ENCODE data around the gene IQSEC1. TPM values are rescaled to one million over a fixed set of nuclear protein-coding genes. Genes with fewer than 3 reads are reported as not detected.
A peak's percentile ranks its signal among the peaks of the same experiment; 100 is the strongest.

IQSEC1 gene
- total RNA-seq, 4 donors from 2014 or later, result 31.9 to 35.8 (median 34.8) TPM

GRCh38 chr3:13045904-13046568 lies 27.2 kb downstream of the IQSEC1 start:
- DNase-seq (ENCODE audit: low spot score in 2 of 2), result peak in 1 of 2 donors; percentile 39
- WGBS, 2 donors, result 73 to 80% methylated on average over 22 of the region's 22 CpGs
- TF ChIP-seq POLR2A (IDR thresholded peaks at IDR 0.05) (no peak), CTCF (IDR thresholded peaks at IDR 0.05) (no peak)
- intact Hi-C loops (cut with DNase I; ENCODE audit: low total_unique reads), result no loop called here
- no peak overlapping the region for H3K4me3 ChIP-seq (ENCODE audit: low read depth, poor library complexity, severe bottlenecking)

- DNase-seq (ENCODE audit: low spot score in 2 of 2), result no peak
- TF ChIP-seq POLR2A (IDR thresholded peaks at IDR 0.05) (no peak), CTCF (IDR thresholded peaks at IDR 0.05) (no peak)
- intact Hi-C loops (cut with DNase I; ENCODE audit: low total_unique reads), result no loop called here
- WGBS, 2 donors, result 75 to 78% methylated on average over 11 to 16 of the region's 16 CpGs
- H3K4me3 ChIP-seq (ENCODE audit: low read depth, poor library complexity, severe bottlenecking), result no peak overlapping the region
Measured at GRCh38 chr3:13045241-13045903, 27.9 kb downstream of the IQSEC1 start.

GRCh38 chr3:13044496-13045240 lies 28.6 kb downstream of the IQSEC1 start:
- TF ChIP-seq CTCF (IDR thresholded peaks at IDR 0.05) (no peak), POLR2A (IDR thresholded peaks at IDR 0.05) (no peak)
- intact Hi-C loops (cut with DNase I; ENCODE audit: low total_unique reads), result no loop called here
- no peak overlapping the region for H3K4me3 ChIP-seq (ENCODE audit: low read depth, poor library complexity, severe bottlenecking)
- WGBS, 2 donors, result 75 to 79% methylated on average over 13 of the region's 13 CpGs
- no peak for DNase-seq (ENCODE audit: low spot score in 2 of 2)

- intact Hi-C loops (cut with DNase I; ENCODE audit: low total_unique reads), result no loop called here
- H3K4me3 ChIP-seq (ENCODE audit: low read depth, poor library complexity, severe bottlenecking), result no peak overlapping the region
- WGBS, 2 donors, result 89 to 90% methylated on average over 9 of the region's 9 CpGs
- TF ChIP-seq CTCF (IDR thresholded peaks at IDR 0.05) (no peak), POLR2A (IDR thresholded peaks at IDR 0.05) (no peak)
- DNase-seq (ENCODE audit: low spot score in 2 of 2), result no peak
Measured at GRCh38 chr3:13043656-13044055, 29.6 kb downstream of the IQSEC1 start.

- intact Hi-C loops (cut with DNase I; ENCODE audit: low total_unique reads), result no loop called here
- no peak overlapping the region for H3K4me3 ChIP-seq (ENCODE audit: low read depth, poor library complexity, severe bottlenecking)
- TF ChIP-seq CTCF (IDR thresholded peaks at IDR 0.05), result no peak
- TF ChIP-seq POLR2A (IDR thresholded peaks at IDR 0.05), result no peak
- no peak for DNase-seq (ENCODE audit: low spot score in 2 of 2)
- WGBS, 2 donors, result 90 to 92% methylated on average over 18 to 19 of the region's 20 CpGs
Measured at GRCh38 chr3:13042715-13043271, 30.4 kb downstream of the IQSEC1 start.

All from lower leg skin (tissue), 4 donors.